ENCODE data around the gene AEBP1.

AEBP1 gene

GRCh38 chr7:44106311-44107065 is 2.3 kb downstream of the AEBP1 start:
- no peak for DNase-seq

GRCh38 chr7:44107116-44107960 is 3.2 kb downstream of the AEBP1 start:
- DNase-seq: no peak

GRCh38 chr7:44107961-44108767 is 4.0 kb downstream of the AEBP1 start:
- DNase-seq: no peak

GRCh38 chr7:44108768-44109750 is 4.9 kb downstream of the AEBP1 start:
- DNase-seq: no peak

- DNase-seq: no peak
Observed at GRCh38 chr7:44109991-44110390, 5.8 kb downstream of the AEBP1 start.

GRCh38 chr7:44110719-44111635 is 6.8 kb downstream of the AEBP1 start:
- DNase-seq: no peak

GRCh38 chr7:44111761-44112160 is 7.6 kb downstream of the AEBP1 start:
- no peak for DNase-seq

- DNase-seq: no peak
Observed at GRCh38 chr7:44112231-44112996, 8.3 kb downstream of the AEBP1 start.

- DNase-seq: no peak
Observed at GRCh38 chr7:44112997-44113763, 9.0 kb downstream of the AEBP1 start.

GRCh38 chr7:44113764-44114354 is 9.7 kb downstream of the AEBP1 start:
- no peak for DNase-seq

GRCh38 chr7:44114586-44115310 is 10.6 kb downstream of the AEBP1 start:
- no peak for DNase-seq

- no peak for DNase-seq
Observed at GRCh38 chr7:44116087-44116788, 12.1 kb downstream of the AEBP1 start.

- DNase-seq: no peak
Observed at GRCh38 chr7:44116789-44117666, 12.9 kb downstream of the AEBP1 start.

GRCh38 chr7:44117801-44118429 is 13.8 kb downstream of the AEBP1 start:
- DNase-seq: no peak

- DNase-seq: no peak
Observed at GRCh38 chr7:44119829-44120380, 15.8 kb downstream of the AEBP1 start.

- no peak for DNase-seq
Observed at GRCh38 chr7:44120395-44120794, 16.2 kb downstream of the AEBP1 start.

All from activated CD8-positive, alpha-beta memory T cell treated with anti-CD3 and anti-CD28 coated beads for 24 hours (primary cell).